ENCODE data around the gene GYS1.

GRCh38 chr19:48920949-48921348, 72.2 kb downstream of the GYS1 start:
- TF ChIP-seq EZH2phosphoT487 (IDR thresholded peaks at IDR 0.05; ENCODE audit: low read depth) (no peak), CTCF (IDR thresholded peaks at IDR 0.05; ENCODE audit: low read depth, low read length) (no peak)
